Skeletal muscle tissue (tissue), 4 donors: ENCODE data around the gene MTX1. TPM values are rescaled to one million over a fixed set of nuclear protein-coding genes. Genes with fewer than 3 reads are reported as not detected.
A peak's percentile ranks its signal among the peaks of the same experiment; 100 is the strongest.
"Not testable (repeated sequence)": the region's sequence is repeated elsewhere in the genome, so short reads cannot be mapped to it uniquely, and the experiment has no call there.

Experiments
- H3K27ac ChIP-seq: one replicate; pipeline ENCODE4 v1.7.0; 2013; ENCODE audit warnings: mild to moderate bottlenecking, low read depth, low read length, inconsistent platforms
- H3K27me3 ChIP-seq, 3 donors: one replicate each; pipeline ENCODE4 v1.7.0; 2013; ENCODE audit warnings: low read length in 3 of 3; ENCODE audit not compliant: control insufficient read depth in 3 of 3, insufficient read depth in 3 of 3
- H3K36me3 ChIP-seq, 3 donors: one replicate each; pipeline ENCODE4 v1.7.0; 2013; ENCODE audit warnings: low read length in 3 of 3; ENCODE audit not compliant: control insufficient read depth in 3 of 3, insufficient read depth in 3 of 3
- H3K4me1 ChIP-seq, 3 donors: one replicate each; pipeline ENCODE4 v1.7.0; 2013; ENCODE audit warnings: low read length in 3 of 3, mild to moderate bottlenecking in 3 of 3; ENCODE audit not compliant: control insufficient read depth in 3 of 3, insufficient read depth in 3 of 3
- H3K4me3 ChIP-seq, 3 donors: one replicate each; pipeline ENCODE4 v1.7.0; 2013; ENCODE audit warnings: low read length in 3 of 3
- H3K9ac ChIP-seq, 3 donors: one replicate each; pipeline ENCODE4 v1.7.0; 2013; ENCODE audit warnings: low read length in 3 of 3, mild to moderate bottlenecking in 3 of 3, moderate library complexity in 2 of 3, low read depth in 1 of 3
- H3K9me3 ChIP-seq, 3 donors: one replicate each; pipeline ENCODE4 v1.7.0; 2013; ENCODE audit warnings: low read length in 3 of 3; ENCODE audit not compliant: control insufficient read depth in 3 of 3
- total RNA-seq: library from RNA; depleted of rRNA; stranded (reverse); fragments of >200 nt; gene quantifications from one replicate; pipeline ENCODE4 v1.2.3, GENCODE V29; 2014
- donor health status: Osteomylitis.

The MTX1 gene
- total RNA-seq, 1 donor from 2014 or later, result 16.2 TPM

DNA sequence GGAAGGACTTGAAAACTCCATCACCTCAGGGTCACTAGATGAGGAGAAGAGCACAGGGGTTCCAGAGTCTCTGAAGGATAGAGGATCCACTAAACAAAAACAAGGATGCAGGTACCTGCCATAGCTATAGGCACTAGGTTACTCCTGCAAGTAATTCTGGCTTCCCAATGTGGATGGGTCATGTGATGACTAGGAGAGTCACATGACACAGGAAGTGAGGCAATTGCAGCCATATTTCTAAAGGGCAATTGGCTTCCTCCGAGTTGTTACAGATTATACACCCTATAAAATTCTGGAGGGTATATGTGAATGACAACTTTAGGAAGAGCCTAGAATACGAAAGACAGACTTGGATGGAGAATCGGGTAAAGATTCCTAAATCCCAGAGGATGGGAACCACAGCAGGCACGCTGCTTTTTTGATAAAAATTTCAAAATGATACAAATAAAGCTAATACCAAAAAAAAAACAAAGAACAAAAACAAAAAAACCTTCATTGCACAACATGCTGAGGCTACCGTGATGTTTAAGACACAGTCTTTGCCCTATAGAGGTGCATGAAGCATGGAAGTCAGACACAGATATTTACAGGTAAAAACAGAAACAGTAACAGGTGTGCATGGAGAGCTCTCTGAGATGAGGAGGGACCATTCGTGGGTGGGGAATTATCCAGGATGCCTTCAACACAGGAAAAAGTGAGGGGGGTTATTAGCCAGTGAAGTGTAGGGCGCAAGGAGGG, 10.5 kb downstream of the MTX1 start:
- Histone ChIP-seq H3K4me1 (peaks cover 0 to 3% (median 0%) of the 10 kb centered on the region in 3 donors), H3K27me3 (no peaks in the 10 kb centered on the region), H3K27ac (no peak overlapping the region), H3K36me3 (peaks cover 0 to 2% (median 0%) of the 10 kb centered on the region in 3 donors), H3K4me3 (peak overlapping the region; percentile 29 to 59 (median 45)), H3K9me3 (no peaks in the 10 kb centered on the region), H3K9ac (no peak overlapping the region)

DNA sequence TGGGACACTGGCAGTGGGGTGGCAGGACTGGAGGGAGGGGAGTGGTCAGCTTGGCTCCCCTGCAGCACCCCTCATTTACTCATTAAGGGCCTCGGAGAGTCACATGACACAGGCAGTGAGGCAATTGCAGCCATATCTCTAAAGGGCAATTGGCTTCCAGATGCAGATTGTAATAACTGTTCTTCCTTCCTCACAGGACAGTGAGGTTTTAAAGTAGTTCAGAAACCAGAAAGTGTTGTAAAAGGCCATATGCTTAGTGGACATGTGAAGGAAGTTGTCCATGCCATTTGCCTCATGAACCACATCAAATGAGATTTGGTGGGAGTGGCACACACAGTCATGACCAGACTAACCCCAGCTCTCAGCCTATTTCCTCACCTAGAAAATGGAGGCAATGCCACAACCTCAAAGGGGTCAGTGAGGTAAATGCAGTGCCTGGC, 11.1 kb downstream of the MTX1 start:
- Histone ChIP-seq H3K36me3 (peaks cover 0 to 2% (median 0%) of the 10 kb centered on the region in 3 donors), H3K4me3 (peak overlapping the region in 2 of 3 donors; percentile 29 to 45), H3K4me1 (peaks cover 0 to 3% (median 0%) of the 10 kb centered on the region in 3 donors), H3K27me3 (no peaks in the 10 kb centered on the region), H3K9me3 (no peaks in the 10 kb centered on the region), H3K27ac (no peak overlapping the region), H3K9ac (no peak overlapping the region)

DNA sequence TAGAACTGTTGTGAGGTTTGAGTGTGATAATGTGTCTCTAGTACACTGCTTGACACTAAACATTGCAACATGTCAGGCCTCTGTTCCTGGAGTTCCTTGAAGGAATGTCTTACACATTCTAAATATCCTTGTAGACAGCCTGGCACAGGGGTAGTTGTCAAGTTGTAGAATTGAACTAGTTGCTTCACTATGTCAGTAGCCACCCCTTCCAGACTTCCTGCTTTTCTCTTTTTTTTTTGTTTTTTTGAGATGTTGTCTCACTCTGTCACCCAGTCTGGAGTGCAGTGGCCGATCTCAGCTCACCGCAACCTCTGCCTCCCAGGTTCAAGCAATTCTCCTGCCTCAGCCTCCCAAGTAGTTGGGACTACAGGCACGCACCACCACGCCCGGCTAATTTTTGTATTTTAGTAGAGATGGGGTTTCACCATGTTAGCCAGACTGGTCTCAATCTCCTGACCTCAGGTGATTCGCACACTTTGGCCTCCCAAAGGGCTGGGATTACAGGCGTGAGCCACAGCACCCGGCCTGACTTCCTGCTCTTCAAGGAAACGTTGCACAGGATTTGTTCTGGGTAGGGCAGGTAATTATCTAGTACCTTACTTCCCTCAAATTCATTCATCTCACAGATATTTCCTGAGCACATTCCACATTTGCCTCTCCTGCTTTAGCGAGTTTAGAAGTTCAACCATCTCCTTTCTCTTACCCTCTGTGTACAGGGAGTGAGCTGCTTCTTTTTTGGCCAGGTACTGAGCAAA, 11.9 kb downstream of the MTX1 start:
- H3K9me3 ChIP-seq, H3K27ac ChIP-seq, H3K4me1 ChIP-seq: not testable (repeated sequence)

DNA sequence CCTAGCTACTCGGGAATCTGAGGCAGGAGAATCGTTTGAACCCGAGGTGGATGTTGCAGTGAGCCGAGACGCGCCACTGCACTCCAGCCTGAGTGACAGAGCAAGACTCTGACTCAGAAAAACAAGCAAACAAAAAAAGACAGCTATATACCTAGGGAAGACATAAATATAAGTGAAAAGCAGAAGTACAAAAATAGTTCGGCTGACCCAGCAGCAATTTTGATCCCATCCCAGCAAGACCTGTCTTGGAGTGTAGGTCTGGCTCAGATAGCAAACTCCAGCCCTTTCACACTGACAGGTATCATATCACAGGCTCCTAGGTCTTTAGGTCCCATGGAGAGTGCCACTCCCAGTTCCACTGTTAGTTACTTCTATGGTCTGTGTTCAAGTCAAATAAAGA, 14.6 kb downstream of the MTX1 start:
- peaks cover 12 to 18% (median 16%) of the 10 kb centered on the region in 3 donors for H3K4me1 ChIP-seq
- H3K9me3 ChIP-seq, result no peaks in the 10 kb centered on the region
- no peak overlapping the region for H3K27ac ChIP-seq
- H3K27me3 ChIP-seq, result no peaks in the 10 kb centered on the region
- H3K4me3 ChIP-seq, result no peak overlapping the region
- no peaks in the 10 kb centered on the region for H3K36me3 ChIP-seq
- H3K9ac ChIP-seq, result no peak overlapping the region

More for the DNA sequence above, 11.9 kb downstream of the MTX1 start:
- H3K9ac ChIP-seq, H3K27me3 ChIP-seq, H3K4me3 ChIP-seq, H3K36me3 ChIP-seq: not testable (repeated sequence)

DNA sequence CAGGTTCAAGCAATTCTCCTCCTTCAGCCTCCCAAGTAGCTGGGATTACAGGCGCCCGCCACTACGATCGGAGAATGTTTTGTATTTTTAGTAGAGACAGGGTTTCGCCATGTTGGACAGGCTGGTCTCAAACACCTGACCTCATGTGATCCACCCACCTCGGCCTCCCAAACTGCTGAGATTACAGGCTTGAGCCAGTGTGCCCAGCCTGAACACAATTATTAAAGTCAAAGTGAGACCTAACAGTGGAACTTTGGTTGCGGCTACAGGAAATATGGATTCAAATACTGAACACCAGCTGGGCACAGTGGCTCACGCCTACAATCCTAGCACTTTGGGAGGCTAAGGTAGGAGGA, 16.9 kb downstream of the MTX1 start:
- H3K27me3 ChIP-seq, H3K36me3 ChIP-seq, H3K4me3 ChIP-seq, H3K9ac ChIP-seq, H3K27ac ChIP-seq, H3K9me3 ChIP-seq: not testable (repeated sequence)
- H3K4me1 ChIP-seq, result peaks cover 13 to 20% (median 14%) of the 10 kb centered on the region in 3 donors

DNA sequence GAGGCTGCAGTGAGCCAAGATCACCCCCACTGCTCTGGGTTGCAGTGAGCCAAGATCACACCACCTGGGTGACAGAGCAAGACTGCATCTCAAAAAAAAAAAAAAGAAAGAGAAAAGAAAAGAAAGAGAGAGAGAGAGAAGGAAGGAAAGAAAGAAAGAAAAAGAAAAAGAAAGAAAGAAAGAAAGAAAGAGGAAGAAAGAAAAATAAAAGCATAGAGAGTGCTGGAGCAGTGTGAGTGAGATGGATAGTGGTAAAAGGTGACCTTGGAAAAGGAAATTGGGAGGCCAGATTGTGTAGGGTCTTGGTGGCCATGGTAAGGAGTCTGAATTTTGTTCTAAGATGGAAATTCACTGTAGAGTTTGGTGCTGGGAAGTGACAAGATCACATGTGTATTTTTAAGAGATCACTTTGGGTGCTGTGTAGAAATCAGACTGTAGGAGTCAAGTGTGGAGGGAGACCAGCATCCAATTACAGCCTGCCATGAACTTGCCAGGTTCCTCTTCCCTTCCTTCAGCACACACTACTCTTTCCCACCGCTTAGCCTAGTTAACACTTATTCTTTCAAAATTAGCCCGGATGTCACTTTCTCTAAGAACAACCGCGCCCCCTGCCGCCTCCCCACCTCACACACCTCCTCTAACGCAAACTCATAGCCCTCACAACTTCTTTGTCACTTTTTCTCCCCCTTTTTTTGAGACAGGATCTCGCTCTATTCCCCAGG, 17.9 kb downstream of the MTX1 start:
- Histone ChIP-seq H3K27me3 (no peaks in the 10 kb centered on the region), H3K9ac (peak overlapping the region; percentile 73 to 84 (median 81)), H3K4me3 (peak overlapping the region; percentile 67 to 76 (median 76)), H3K36me3 (no peaks in the 10 kb centered on the region), H3K27ac (peak overlapping the region; percentile 78), H3K9me3 (no peaks in the 10 kb centered on the region), H3K4me1 (peaks cover 13 to 20% (median 14%) of the 10 kb centered on the region in 3 donors)

DNA sequence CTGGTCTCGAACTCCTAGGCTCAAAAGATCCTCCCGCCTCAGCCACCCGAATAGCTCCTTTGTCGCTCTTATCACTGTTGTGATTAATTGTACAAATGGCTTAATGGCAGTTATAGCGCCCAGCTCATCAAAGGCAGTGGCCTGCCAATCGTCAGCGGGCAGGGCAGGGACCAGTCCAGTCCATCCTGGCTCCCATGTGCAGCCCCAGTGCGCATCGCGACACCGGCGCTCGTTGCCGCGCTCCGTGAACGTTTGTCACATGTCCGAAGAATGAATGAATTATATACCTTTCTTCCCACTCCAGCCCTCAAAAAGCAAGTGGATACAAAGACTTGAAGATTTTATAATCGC, 18.4 kb downstream of the MTX1 start:
- Histone ChIP-seq H3K4me1 (peaks cover 13 to 20% (median 14%) of the 10 kb centered on the region in 3 donors), H3K36me3 (no peaks in the 10 kb centered on the region), H3K9ac (peak overlapping the region; percentile 73 to 84 (median 81)), H3K27ac (peak overlapping the region; percentile 78), H3K27me3 (no peaks in the 10 kb centered on the region), H3K4me3 (peak overlapping the region; percentile 67 to 76 (median 76)), H3K9me3 (no peaks in the 10 kb centered on the region)

DNA sequence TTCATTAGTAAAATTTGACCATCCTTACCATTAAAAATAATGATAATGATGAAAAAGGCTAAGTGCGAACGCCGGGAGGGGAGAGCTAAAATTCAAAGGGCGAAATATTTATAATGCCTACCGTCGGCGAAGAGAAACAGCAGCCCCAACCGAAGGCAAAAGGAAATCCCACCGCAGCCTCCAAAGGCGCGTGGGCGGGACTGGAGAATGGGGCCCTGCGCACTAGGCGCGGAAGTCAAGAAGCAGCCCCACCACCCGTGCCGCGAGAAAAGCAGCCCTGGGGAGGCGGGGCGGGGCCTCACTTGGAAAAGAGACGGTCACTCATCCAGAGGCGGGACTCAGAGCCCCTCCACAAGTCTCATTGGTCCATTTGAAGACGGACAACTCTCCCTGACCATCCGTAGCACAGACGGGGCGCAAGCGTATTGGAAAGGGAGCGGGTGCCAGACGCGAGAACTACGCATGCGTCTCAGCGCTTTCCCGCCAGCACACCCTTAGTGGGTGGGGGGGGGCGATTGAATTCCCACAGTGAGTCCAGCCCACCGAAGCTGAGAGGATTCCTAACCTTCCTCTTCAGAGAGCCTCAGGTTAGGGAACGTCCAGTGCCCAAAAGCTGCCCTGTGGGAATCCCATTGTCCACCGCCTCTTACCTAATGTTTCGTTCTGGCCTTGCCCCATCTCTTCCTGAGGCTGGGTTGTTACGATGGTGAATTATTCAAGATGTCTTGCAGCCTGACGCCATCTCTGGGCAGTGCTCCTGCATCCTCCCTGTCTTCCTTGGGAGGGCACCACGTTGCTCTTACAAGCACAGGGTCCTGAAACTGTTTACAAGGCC, 19.0 kb downstream of the MTX1 start:
- H3K4me3 ChIP-seq, result peak overlapping the region; percentile 67 to 76 (median 76)
- peak overlapping the region; percentile 81 to 90 (median 84) for H3K9ac ChIP-seq
- H3K9me3 ChIP-seq, result no peaks in the 10 kb centered on the region
- no peaks in the 10 kb centered on the region for H3K36me3 ChIP-seq
- H3K4me1 ChIP-seq, result peaks cover 14 to 20% (median 17%) of the 10 kb centered on the region in 3 donors
- peak overlapping the region; percentile 78 for H3K27ac ChIP-seq
- no peaks in the 10 kb centered on the region for H3K27me3 ChIP-seq

DNA sequence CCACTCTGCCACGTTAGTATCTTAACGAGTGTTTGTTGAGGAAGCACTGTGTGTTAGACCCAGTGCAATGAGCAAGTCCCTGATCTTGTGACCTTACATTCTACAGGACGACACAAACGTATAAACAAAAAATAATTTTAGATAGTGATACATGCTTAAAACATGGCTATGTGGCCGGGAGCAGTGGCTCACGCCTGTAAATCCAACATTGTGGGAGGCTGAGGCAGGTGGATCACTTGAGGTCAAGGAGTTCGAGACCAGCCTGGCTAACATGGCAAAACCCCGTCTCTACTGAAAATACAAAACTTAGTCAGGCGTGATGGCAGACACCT, 19.6 kb downstream of the MTX1 start:
- Histone ChIP-seq H3K27ac (peak overlapping the region; percentile 78), H3K4me3 (peak overlapping the region; percentile 67 to 71 (median 70)), H3K9ac (peak overlapping the region; percentile 72 to 90 (median 81)), H3K4me1 (peaks cover 14 to 20% (median 17%) of the 10 kb centered on the region in 3 donors), H3K27me3 (no peaks in the 10 kb centered on the region), H3K9me3 (no peaks in the 10 kb centered on the region), H3K36me3 (no peaks in the 10 kb centered on the region)
